KMS-11 (cell line): ENCODE measurements around the gene SLX9.

Experiments
- H2AFZ ChIP-seq: fragments of 200-600 bp; sonication (generic); 2 replicates; pipeline ENCODE4 v1.6.1; 2016; ENCODE audit warnings: antibody characterized with exemption, mixed run types, low read depth
- H3K27ac ChIP-seq: fragments of 200-600 bp; sonication (generic); 2 replicates; pipeline ENCODE4 v1.6.1; 2016; ENCODE audit warnings: mild to moderate bottlenecking, mixed run types
- H3K27me3 ChIP-seq: fragments of 200-600 bp; sonication (generic); 2 replicates; pipeline ENCODE4 v1.6.1; 2017; ENCODE audit warnings: mild to moderate bottlenecking, low read depth, mixed run types, moderate library complexity; ENCODE audit not compliant: insufficient read depth
- H3K36me3 ChIP-seq: fragments of 200-600 bp; sonication (generic); 2 replicates; pipeline ENCODE4 v1.6.1; 2017; ENCODE audit warnings: mild to moderate bottlenecking, mixed run types; ENCODE audit not compliant: insufficient read depth
- H3K4me1 ChIP-seq: fragments of 200-600 bp; sonication (generic); 2 replicates; pipeline ENCODE4 v1.6.1; 2016; ENCODE audit warnings: mild to moderate bottlenecking, low read depth, mixed run types; ENCODE audit not compliant: poor library complexity, severe bottlenecking
- H3K4me2 ChIP-seq: fragments of 200-600 bp; sonication (generic); 2 replicates; pipeline ENCODE4 v1.7.0; 2016; ENCODE audit warnings: mild to moderate bottlenecking, mixed run types
- H3K4me3 ChIP-seq: fragments of 200-600 bp; sonication (generic); IDR thresholded peaks from 2 replicates; pipeline ENCODE4 v1.6.1; 2017; ENCODE audit warnings: low read depth, low read length, mixed read lengths; ENCODE audit not compliant: insufficient read depth
- H3K79me2 ChIP-seq: fragments of 200-600 bp; sonication (generic); 2 replicates; pipeline ENCODE4 v1.6.1; 2016; ENCODE audit warnings: low read depth, mixed run types; ENCODE audit not compliant: insufficient read depth
- H3K9ac ChIP-seq: fragments of 200-600 bp; sonication (generic); 2 replicates; pipeline ENCODE4 v1.6.1; 2016; ENCODE audit warnings: mild to moderate bottlenecking, mixed run types
- H4K20me1 ChIP-seq: fragments of 200-600 bp; sonication (generic); 2 replicates; pipeline ENCODE4 v1.6.1; 2016; ENCODE audit warnings: mild to moderate bottlenecking, mixed run types; ENCODE audit not compliant: insufficient read depth
- TF ChIP-seq, protein P1 (sequence below): fragments of 200-600 bp; sonication (generic); conservative IDR thresholded peaks from 2 replicates; pipeline ENCODE4 v1.6.1; 2017; ENCODE audit warnings: low read depth, mild to moderate bottlenecking, antibody characterized with exemption, low read length, moderate library complexity, mixed read lengths

The SLX9 gene

DNA sequence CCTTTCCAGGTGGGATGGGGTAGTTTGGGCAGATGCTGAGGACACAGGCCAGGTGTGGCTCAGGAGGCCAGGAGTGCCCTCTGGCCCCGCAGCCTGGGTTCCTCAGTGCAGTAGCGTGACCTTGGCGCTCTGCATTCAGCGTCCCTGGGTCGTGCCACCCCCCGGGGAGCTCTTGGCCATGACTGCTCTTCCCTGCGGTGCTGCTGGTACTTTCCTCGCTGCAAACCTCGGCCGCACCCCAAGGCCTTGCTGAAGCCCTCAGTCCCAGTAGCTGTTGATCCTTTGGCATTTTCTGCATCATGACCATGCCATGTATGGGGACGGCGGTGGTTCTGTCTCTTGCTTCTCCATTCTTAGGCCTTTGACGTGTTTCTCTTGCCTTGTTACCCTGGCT, 13.8 kb downstream of the SLX9 start:
- Histone ChIP-seq H3K4me3 (no peak overlapping the region), H3K4me1 (peaks cover 64% of the 10 kb centered on the region), H3K9ac (peak overlapping the region; percentile 25; the same call in 1 of the 2 replicates), H3K36me3 (peaks cover 3% of the 10 kb centered on the region; the same call in 1 of the 2 replicates), H3K27ac (peak overlapping the region; percentile 78), H3K4me2 (peak overlapping the region; percentile 92; the same call in 1 of the 2 replicates), H3K79me2 (peaks cover 68% of the 10 kb centered on the region), H4K20me1 (no peaks in the 10 kb centered on the region), H2AFZ (no peak overlapping the region), H3K27me3 (no peaks in the 10 kb centered on the region)
- TF ChIP-seq, protein P1, sequence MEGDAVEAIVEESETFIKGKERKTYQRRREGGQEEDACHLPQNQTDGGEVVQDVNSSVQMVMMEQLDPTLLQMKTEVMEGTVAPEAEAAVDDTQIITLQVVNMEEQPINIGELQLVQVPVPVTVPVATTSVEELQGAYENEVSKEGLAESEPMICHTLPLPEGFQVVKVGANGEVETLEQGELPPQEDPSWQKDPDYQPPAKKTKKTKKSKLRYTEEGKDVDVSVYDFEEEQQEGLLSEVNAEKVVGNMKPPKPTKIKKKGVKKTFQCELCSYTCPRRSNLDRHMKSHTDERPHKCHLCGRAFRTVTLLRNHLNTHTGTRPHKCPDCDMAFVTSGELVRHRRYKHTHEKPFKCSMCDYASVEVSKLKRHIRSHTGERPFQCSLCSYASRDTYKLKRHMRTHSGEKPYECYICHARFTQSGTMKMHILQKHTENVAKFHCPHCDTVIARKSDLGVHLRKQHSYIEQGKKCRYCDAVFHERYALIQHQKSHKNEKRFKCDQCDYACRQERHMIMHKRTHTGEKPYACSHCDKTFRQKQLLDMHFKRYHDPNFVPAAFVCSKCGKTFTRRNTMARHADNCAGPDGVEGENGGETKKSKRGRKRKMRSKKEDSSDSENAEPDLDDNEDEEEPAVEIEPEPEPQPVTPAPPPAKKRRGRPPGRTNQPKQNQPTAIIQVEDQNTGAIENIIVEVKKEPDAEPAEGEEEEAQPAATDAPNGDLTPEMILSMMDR = no peak

DNA sequence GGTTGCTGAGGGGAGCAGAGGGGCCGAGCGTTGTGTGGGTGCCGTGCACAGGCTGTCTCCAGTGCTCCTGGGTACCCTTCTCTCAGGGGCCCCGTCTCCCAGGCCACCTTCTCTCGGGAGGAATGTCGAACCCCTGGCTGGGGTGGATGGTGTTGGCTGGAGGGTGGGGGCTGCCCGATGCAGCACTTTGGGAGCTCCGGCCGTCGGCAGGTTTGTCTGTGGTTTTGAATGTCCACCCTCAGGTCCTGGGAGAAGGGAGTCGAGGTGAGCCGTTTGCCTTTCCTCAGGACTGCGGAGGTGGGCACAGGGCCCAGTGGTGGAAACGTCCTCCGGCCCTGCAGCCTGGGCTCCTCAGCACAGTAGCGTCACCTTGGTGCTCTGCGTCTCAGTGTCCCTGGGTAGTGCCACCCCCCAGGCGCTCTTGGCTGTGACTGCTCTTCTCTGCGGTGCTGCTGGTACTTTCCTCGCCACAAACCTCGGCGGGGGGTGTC, 14.5 kb downstream of the SLX9 start:
- peak overlapping the region; percentile 92; the same call in 1 of the 2 replicates for H3K4me2 ChIP-seq
- H3K27me3 ChIP-seq = no peaks in the 10 kb centered on the region
- H3K36me3 ChIP-seq = peaks cover 3% of the 10 kb centered on the region; the same call in 1 of the 2 replicates
- no peak overlapping the region for H3K9ac ChIP-seq
- TF ChIP-seq, protein P1 = no peak
- H2AFZ ChIP-seq = no peak overlapping the region
- H3K4me3 ChIP-seq = no peak overlapping the region
- peaks cover 68% of the 10 kb centered on the region for H3K79me2 ChIP-seq
- peaks cover 64% of the 10 kb centered on the region for H3K4me1 ChIP-seq
- no peaks in the 10 kb centered on the region for H4K20me1 ChIP-seq
- H3K27ac ChIP-seq = no peak overlapping the region

DNA sequence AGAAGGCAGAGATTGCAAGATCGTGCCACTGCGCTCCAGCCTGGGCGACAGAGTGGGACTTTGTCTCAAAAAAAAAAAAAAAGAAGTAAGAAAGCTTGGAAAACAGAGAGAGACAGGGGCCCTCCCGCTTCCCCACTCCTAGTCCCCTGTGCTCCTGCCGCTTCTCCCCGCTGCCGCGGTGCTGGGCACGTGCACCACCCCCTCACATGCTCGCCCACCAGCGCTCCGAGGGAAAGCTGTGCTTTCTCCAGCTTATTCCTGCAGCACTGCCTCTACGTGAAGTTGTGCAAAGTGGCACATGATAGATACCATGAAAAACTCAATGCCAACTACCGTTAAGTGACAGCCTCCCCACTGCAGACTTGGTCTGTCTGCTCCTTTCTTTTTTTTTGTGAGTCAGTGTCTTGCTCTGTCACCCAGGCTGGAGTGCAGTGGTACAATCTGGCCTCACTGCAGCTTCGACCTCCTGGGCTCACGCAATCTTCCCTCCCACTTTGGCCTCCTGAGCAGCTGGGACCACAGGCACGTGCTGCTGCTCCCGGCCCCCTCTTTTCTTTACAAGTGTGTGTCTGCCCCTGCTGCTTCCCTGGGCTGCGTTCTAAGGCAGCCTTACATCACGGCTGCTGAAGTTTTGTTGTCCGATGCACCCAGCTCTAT, 15.4 kb downstream of the SLX9 start:
- no peaks in the 10 kb centered on the region for H3K27me3 ChIP-seq
- no peak overlapping the region for H3K9ac ChIP-seq
- TF ChIP-seq, protein P1 = no peak
- H3K79me2 ChIP-seq = peaks cover 60% of the 10 kb centered on the region
- no peak overlapping the region for H3K4me2 ChIP-seq
- H3K4me1 ChIP-seq = peaks cover 54% of the 10 kb centered on the region
- no peak overlapping the region for H3K4me3 ChIP-seq
- no peak overlapping the region for H3K27ac ChIP-seq
- no peaks in the 10 kb centered on the region for H4K20me1 ChIP-seq
- H2AFZ ChIP-seq = no peak overlapping the region
- H3K36me3 ChIP-seq = peaks cover 3% of the 10 kb centered on the region; the same call in 1 of the 2 replicates

DNA sequence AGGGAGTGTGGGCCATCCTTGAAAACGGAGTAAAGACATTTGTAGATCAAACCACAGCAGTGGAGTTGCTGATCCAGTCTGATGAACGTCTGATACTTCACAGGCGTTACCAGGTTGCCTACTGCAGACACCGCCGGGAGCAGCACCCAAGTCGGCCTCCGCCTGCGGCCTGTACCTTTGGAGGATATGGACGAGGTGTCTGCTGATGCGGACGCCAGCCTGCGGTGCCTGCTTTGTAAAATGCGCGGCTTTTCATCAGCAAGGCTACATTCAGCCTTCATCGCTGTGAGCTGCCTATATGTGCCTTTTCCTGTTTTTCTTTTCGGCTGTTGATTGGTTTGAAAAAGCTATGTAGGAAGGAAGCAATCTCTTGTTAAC, 16.0 kb downstream of the SLX9 start:
- H3K36me3 ChIP-seq = peaks cover 3% of the 10 kb centered on the region; the same call in 1 of the 2 replicates
- no peak overlapping the region for H3K27ac ChIP-seq
- peaks cover 49% of the 10 kb centered on the region for H3K4me1 ChIP-seq
- no peaks in the 10 kb centered on the region for H3K27me3 ChIP-seq
- H4K20me1 ChIP-seq = no peaks in the 10 kb centered on the region
- H3K79me2 ChIP-seq = peaks cover 55% of the 10 kb centered on the region
- H3K4me3 ChIP-seq = no peak overlapping the region
- TF ChIP-seq, protein P1 = no peak
- H3K9ac ChIP-seq = no peak overlapping the region
- H3K4me2 ChIP-seq = no peak overlapping the region
- H2AFZ ChIP-seq = no peak overlapping the region
